Naive thymus-derived CD4-positive, alpha-beta T cell (primary cell): ENCODE results near the gene ISG20L2. TPM values are rescaled to one million over a fixed set of nuclear protein-coding genes. Genes with fewer than 3 reads are reported as not detected.

Source experiments
- ATAC-seq: fragments of 150-1000 bp; cut with Tn5 transposase; 2 replicates; pipeline ENCODE4 v1.10.0; 2021; ENCODE audit warnings: mild to moderate bottlenecking, moderate library complexity
- CTCF ChIA-PET: fragments of 350-600 bp; sonication (Branson Sonifier 250); formaldehyde crosslinking; loops from one replicate; lab custom pipeline; 2021; ENCODE audit warnings: antibody characterized with exemption; lab: Charles Lee
- POLR2A ChIA-PET: fragments of 350-600 bp; sonication (Branson Sonifier 250); formaldehyde crosslinking; loops from one replicate; lab custom pipeline; 2021; ENCODE audit warnings: antibody characterized with exemption, inconsistent platforms; lab: Charles Lee
- DNase-seq, 9 donors: peaks; one replicate each; pipeline versions ENCODE4 v3.0.0 to v3.0.0-alpha.2; 2020 to 2022; ENCODE audit warnings: mixed read lengths in 1 of 9
- H3K27ac ChIP-seq: one replicate; pipeline ENCODE4 v1.7.0; 2013; ENCODE audit warnings: mild to moderate bottlenecking, low read depth, low read length, moderate library complexity
- H3K27me3 ChIP-seq, 2 donors: one replicate each; pipeline ENCODE4 v1.7.0; 2013; ENCODE audit warnings: low read length in 2 of 2, mild to moderate bottlenecking in 2 of 2, moderate library complexity in 2 of 2; ENCODE audit not compliant: control insufficient read depth in 2 of 2, insufficient read depth in 2 of 2
- H3K36me3 ChIP-seq, 3 experiments: 1 replicate in 2 of 3; 2 replicates in 1 of 3; pipeline ENCODE4 v1.7.0; 2013; ENCODE audit warnings: low read length in 3 of 3, mild to moderate bottlenecking in 3 of 3, moderate library complexity in 1 of 3; ENCODE audit not compliant: insufficient read depth in 3 of 3, control insufficient read depth in 2 of 3
- H3K4me1 ChIP-seq, 2 donors: one replicate each; pipeline ENCODE4 v1.7.0; 2013; ENCODE audit warnings: low read length in 2 of 2, mild to moderate bottlenecking in 2 of 2, moderate library complexity in 1 of 2; ENCODE audit not compliant: control insufficient read depth in 2 of 2, insufficient read depth in 2 of 2
- H3K4me3 ChIP-seq: 2 replicates; pipeline ENCODE4 v1.7.0; 2013; ENCODE audit warnings: mild to moderate bottlenecking, low read length
- H3K9me3 ChIP-seq, 3 experiments: 1 replicate in 2 of 3; 2 replicates in 1 of 3; pipeline ENCODE4 v1.7.0; 2013; ENCODE audit warnings: low read length in 3 of 3; ENCODE audit not compliant: control insufficient read depth in 2 of 3
- H3K27ac Mint-ChIP-seq, 9 donors: one replicate each; pipeline ENCODE4 v1.8.0; 2020 to 2022; ENCODE audit warnings: mixed read lengths in 9 of 9, mild to moderate bottlenecking in 8 of 9, moderate library complexity in 5 of 9, inconsistent platforms in 2 of 9
- H3K27me3 Mint-ChIP-seq, 5 donors: one replicate each; pipeline ENCODE4 v1.8.0; 2021 to 2022; ENCODE audit warnings: mixed read lengths in 5 of 5, mild to moderate bottlenecking in 1 of 5
- H3K36me3 Mint-ChIP-seq, 5 donors: one replicate each; pipeline ENCODE4 v1.8.0; 2020 to 2022; ENCODE audit warnings: mixed read lengths in 5 of 5, mild to moderate bottlenecking in 3 of 5, inconsistent platforms in 1 of 5
- H3K4me1 Mint-ChIP-seq, 7 donors: one replicate each; pipeline ENCODE4 v1.8.0; 2020 to 2022; ENCODE audit warnings: mixed read lengths in 7 of 7, mild to moderate bottlenecking in 3 of 7, inconsistent platforms in 1 of 7
- H3K4me3 Mint-ChIP-seq, 10 donors: one replicate each; pipeline ENCODE4 v1.8.0; 2020 to 2022; ENCODE audit warnings: mild to moderate bottlenecking in 10 of 10, mixed read lengths in 10 of 10, moderate library complexity in 6 of 10, inconsistent platforms in 2 of 10
- H3K9me3 Mint-ChIP-seq, 11 donors: one replicate each; pipeline ENCODE4 v1.8.0; 2020 to 2022; ENCODE audit warnings: mixed read lengths in 11 of 11, mild to moderate bottlenecking in 4 of 11, inconsistent platforms in 1 of 11, moderate library complexity in 1 of 11
- intact Hi-C, 2 donors: fragments of 100-400 bp; cut with micrococcal nuclease; formaldehyde crosslinking; loops; one replicate each; pipeline ENCODE4 v1.15.1; 2023
- polyA plus RNA-seq, 2 donors: library from polyadenylated mRNA; unstranded; fragments of 300-500 nt; fragmentation: Illumina TruSeq; gene quantifications; one replicate each; pipeline ENCODE4 v1.2.3, GENCODE V29; 2021
- total RNA-seq, 6 experiments: library from RNA in 5 of 6; stranded (reverse) in 5 of 6; gene quantifications; 1 replicate in 5 of 6; 2 replicates in 1 of 6; pipeline ENCODE4 v1.2.3 and lab custom pipeline; 2021 to 2026

The ISG20L2 gene
- total and polyA plus RNA-seq, 7 experiments from 2014 or later, result 15.3 to 59.9 (median 45.0) TPM

- Mint-ChIP-seq H3K27ac (peak overlapping the region in 1 of 9 donors; percentile 46), H3K4me3 (peak overlapping the region in 1 of 10 donors; percentile 9), H3K36me3 (peaks cover 10 to 32% (median 15%) of the 10 kb centered on the region in 5 donors), H3K27me3 (no peaks in the 10 kb centered on the region), H3K4me1 (peaks cover 9 to 26% (median 14%) of the 10 kb centered on the region in 7 donors), H3K9me3 (no peaks in the 10 kb centered on the region)
- H3K4me3 ChIP-seq, result no peak overlapping the region
- H3K9me3 ChIP-seq, result no peaks in the 10 kb centered on the region
- intact Hi-C loops, result loop anchor here in 1 of 2 donors (10.0 kb wide), 2 partner anchors 216 to 386 kb away; partner anchors contain the start of genes CCT3, MEF2D and TSACC
- ChIA-PET POLR2A (no interaction called here), CTCF (interaction anchor here (1.0 to 3.4 kb wide), 2 partner anchors 31 to 62 kb away, joined by 3 to 29 read pairs; no protein-coding TSS in a partner anchor)
- DNase-seq, result no peak
- no peak for ATAC-seq
- H3K27ac ChIP-seq, result no peak overlapping the region
- H3K27me3 ChIP-seq, result no peaks in the 10 kb centered on the region
- H3K4me1 ChIP-seq, result peaks cover 17 to 19% of the 10 kb centered on the region in 2 donors
- peaks cover 16 to 50% (median 18%) of the 10 kb centered on the region in 3 experiments for H3K36me3 ChIP-seq
These were observed 7.4 kb downstream of the ISG20L2 start for GRCh38 chr1:156721131-156721530.

GRCh38 chr1:156717351-156717750, 11.2 kb downstream of the ISG20L2 start:
- H3K4me1 ChIP-seq, result no peaks in the 10 kb centered on the region
- CTCF ChIA-PET, result no interaction called here
- ATAC-seq (no peak), DNase-seq (no peak)
- POLR2A ChIA-PET, result no interaction called here
- H3K27ac Mint-ChIP-seq, result peak overlapping the region in 2 of 9 donors; percentile 2 to 15
- no peak overlapping the region for H3K4me3 ChIP-seq
- peaks cover 0 to 11% (median 2%) of the 10 kb centered on the region in 7 donors for H3K4me1 Mint-ChIP-seq
- no peaks in the 10 kb centered on the region for H3K9me3 ChIP-seq
- H3K4me3 Mint-ChIP-seq, result no peak overlapping the region
- intact Hi-C loops, result no loop called here
- no peaks in the 10 kb centered on the region for H3K9me3 Mint-ChIP-seq
- peaks cover 0 to 21% (median 6%) of the 10 kb centered on the region in 3 experiments for H3K36me3 ChIP-seq
- peaks cover 0 to 21% (median 0%) of the 10 kb centered on the region in 5 donors for H3K36me3 Mint-ChIP-seq
- H3K27me3 ChIP-seq, result no peaks in the 10 kb centered on the region
- no peak overlapping the region for H3K27ac ChIP-seq
- H3K27me3 Mint-ChIP-seq, result no peaks in the 10 kb centered on the region

DNA sequence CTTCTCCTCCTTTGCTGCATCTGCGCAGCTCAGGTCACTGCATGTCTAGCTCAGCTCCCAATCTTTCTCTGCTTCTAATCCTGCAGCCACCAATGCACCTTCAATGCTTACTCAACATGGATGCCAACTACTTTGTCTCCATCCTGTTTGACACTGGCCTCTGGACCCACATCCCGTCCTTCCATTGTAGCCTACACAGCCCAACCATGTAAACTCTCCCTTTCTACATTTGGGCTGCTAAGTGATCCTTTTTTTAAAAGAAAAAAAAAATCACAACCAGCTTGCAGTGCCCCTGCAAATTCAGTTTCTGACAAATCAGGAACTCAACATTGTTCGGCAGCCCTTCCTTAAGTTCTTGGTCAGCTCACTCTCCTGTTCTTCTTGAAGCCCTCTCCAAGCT, 13.7 kb downstream of the ISG20L2 start:
- CTCF ChIA-PET, result interaction anchor here (1.3 to 2.2 kb wide), 4 partner anchors 9 to 24 kb away, joined by 3 to 19 read pairs (median 9); partner anchors contain the start of gene CRABP2
- POLR2A ChIA-PET, result interaction anchor here (0.7 to 1.3 kb wide), 2 partner anchors 26 to 143 kb away, joined by 3 read pairs; no protein-coding TSS in a partner anchor
- H3K27ac Mint-ChIP-seq, result peak overlapping the region in 1 of 9 donors; percentile 40
- H3K27ac ChIP-seq, result no peak overlapping the region
- H3K9me3 ChIP-seq, result no peaks in the 10 kb centered on the region
- intact Hi-C loops, result no loop called here
- no peak overlapping the region for H3K4me3 Mint-ChIP-seq
- H3K27me3 ChIP-seq, result no peaks in the 10 kb centered on the region
- no peaks in the 10 kb centered on the region for H3K9me3 Mint-ChIP-seq
- peaks cover 0 to 11% (median 0%) of the 10 kb centered on the region in 5 donors for H3K36me3 Mint-ChIP-seq
- H3K4me3 ChIP-seq, result no peak overlapping the region
- DNase-seq (no peak), ATAC-seq (no peak)
- H3K36me3 ChIP-seq, result peaks cover 0 to 3% (median 0%) of the 10 kb centered on the region in 3 experiments
- H3K27me3 Mint-ChIP-seq, result no peaks in the 10 kb centered on the region
- peaks cover 0 to 10% (median 0%) of the 10 kb centered on the region in 7 donors for H3K4me1 Mint-ChIP-seq
- H3K4me1 ChIP-seq, result no peaks in the 10 kb centered on the region

- H3K9me3 Mint-ChIP-seq, result no peaks in the 10 kb centered on the region
- Histone ChIP-seq H3K4me3 (no peak overlapping the region), H3K4me1 (no peaks in the 10 kb centered on the region), H3K9me3 (no peaks in the 10 kb centered on the region), H3K36me3 (no peaks in the 10 kb centered on the region), H3K27me3 (no peaks in the 10 kb centered on the region), H3K27ac (no peak overlapping the region)
- CTCF ChIA-PET, result interaction anchor here (0.7 to 3.4 kb wide), 3 partner anchors 15 to 25 kb away, joined by 3 to 14 read pairs (median 5); partner anchors contain the start of gene METTL25B
- peaks cover 0 to under 1% (median 0%) of the 10 kb centered on the region in 5 donors for H3K27me3 Mint-ChIP-seq
- no peak overlapping the region for H3K27ac Mint-ChIP-seq
- DNase-seq (no peak), ATAC-seq (no peak)
- H3K36me3 Mint-ChIP-seq, result peaks cover 0 to 9% (median 0%) of the 10 kb centered on the region in 5 donors
- H3K4me1 Mint-ChIP-seq, result peaks cover 0 to 10% (median 3%) of the 10 kb centered on the region in 7 donors
- no peak overlapping the region for H3K4me3 Mint-ChIP-seq
- intact Hi-C loops, result no loop called here
- POLR2A ChIA-PET, result interaction anchor here (0.5 kb wide), 1 partner anchor 759 kb away, joined by 3 read pairs; no protein-coding TSS in a partner anchor
These were observed 15.9 kb downstream of the ISG20L2 start for GRCh38 chr1:156712626-156713025.

DNA sequence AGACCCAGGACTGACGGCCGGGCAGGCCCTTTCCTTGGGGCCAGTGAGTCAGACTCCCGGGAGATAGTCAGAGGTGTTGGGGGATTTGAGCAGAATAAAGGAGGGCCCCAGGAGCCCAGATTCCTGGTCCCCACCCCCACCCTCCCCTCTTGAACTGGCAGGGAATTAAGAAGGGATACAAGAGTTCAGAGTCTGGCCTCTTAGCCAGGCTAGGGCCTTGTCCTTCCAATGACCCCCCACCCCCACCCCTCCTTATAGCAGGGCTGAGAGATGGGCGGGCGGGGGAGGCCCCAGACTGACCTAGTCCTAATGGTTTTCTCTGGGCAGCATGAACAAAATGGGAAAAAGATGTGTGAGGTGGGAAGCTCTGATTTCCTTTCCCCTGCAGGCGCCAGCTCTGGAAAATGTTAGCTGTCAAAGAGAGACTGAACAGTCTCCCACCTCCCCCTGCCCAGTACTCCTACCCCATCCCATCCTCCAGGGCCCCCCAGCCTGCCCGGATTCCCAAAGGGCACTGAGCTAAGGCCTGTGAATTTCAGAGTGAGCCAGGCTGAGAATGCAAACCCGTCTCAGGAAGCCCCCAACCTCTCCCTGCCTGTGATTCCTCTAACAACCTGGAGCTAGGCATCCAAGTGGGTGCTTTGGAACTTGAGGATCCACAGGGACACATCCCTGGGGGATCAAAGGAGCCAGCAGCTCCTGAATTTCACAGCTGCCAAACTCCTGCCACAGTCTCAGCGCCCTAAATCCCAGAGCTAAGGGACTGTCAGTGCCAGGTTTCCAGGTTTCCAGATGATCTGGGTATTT, 17.4 kb downstream of the ISG20L2 start:
- Histone ChIP-seq H3K4me3 (no peak overlapping the region), H3K27me3 (no peaks in the 10 kb centered on the region), H3K9me3 (no peaks in the 10 kb centered on the region), H3K4me1 (peaks cover 6 to 10% of the 10 kb centered on the region in 2 donors), H3K36me3 (no peaks in the 10 kb centered on the region), H3K27ac (no peak overlapping the region)
- H3K9me3 Mint-ChIP-seq, result no peaks in the 10 kb centered on the region
- peaks cover 9 to 21% (median 14%) of the 10 kb centered on the region in 7 donors for H3K4me1 Mint-ChIP-seq
- no peak overlapping the region for H3K27ac Mint-ChIP-seq
- CTCF ChIA-PET, result interaction anchor here (1.7 to 3.4 kb wide), 2 partner anchors 16 to 21 kb away, joined by 5 to 14 read pairs; partner anchors contain the start of gene METTL25B
- POLR2A ChIA-PET, result no interaction called here
- H3K36me3 Mint-ChIP-seq, result peaks cover 0 to 5% (median 0%) of the 10 kb centered on the region in 5 donors
- H3K27me3 Mint-ChIP-seq, result peaks cover 0 to 11% (median 0%) of the 10 kb centered on the region in 5 donors
- DNase-seq, result no peak
- intact Hi-C loops, result no loop called here
- no peak overlapping the region for H3K4me3 Mint-ChIP-seq
- no peak for ATAC-seq

- no peaks in the 10 kb centered on the region for H3K27me3 ChIP-seq
- no peak overlapping the region for H3K27ac ChIP-seq
- ATAC-seq, result no peak
- Mint-ChIP-seq H3K27me3 (peaks cover 0 to 22% (median 0%) of the 10 kb centered on the region in 5 donors), H3K27ac (peak overlapping the region in 2 of 9 donors; percentile 1 to 65), H3K9me3 (no peaks in the 10 kb centered on the region), H3K36me3 (no peaks in the 10 kb centered on the region), H3K4me1 (peaks cover 11 to 29% (median 21%) of the 10 kb centered on the region in 7 donors), H3K4me3 (no peak overlapping the region)
- POLR2A ChIA-PET, result no interaction called here
- DNase-seq, result no peak
- CTCF ChIA-PET, result no interaction called here
- H3K36me3 ChIP-seq, result no peaks in the 10 kb centered on the region
- peaks cover 16 to 23% of the 10 kb centered on the region in 2 donors for H3K4me1 ChIP-seq
- no peaks in the 10 kb centered on the region for H3K9me3 ChIP-seq
- H3K4me3 ChIP-seq, result no peak overlapping the region
- intact Hi-C loops, result loop anchor here in 1 of 2 donors (5.0 kb wide), 1 partner anchor 83 kb away; no protein-coding TSS in a partner anchor
These were observed 18.6 kb downstream of the ISG20L2 start for GRCh38 chr1:156709757-156710489.
